GM13977 (cell line): ENCODE results near the gene ANO2.

ENCODE experiments used
- DNase-seq: peaks from one replicate; pipeline ENCODE4 v3.0.0; 2012; ENCODE audit warnings: low spot score
- CTCF ChIP-seq: IDR thresholded peaks from 2 replicates; pipeline ENCODE4 v1.5.1; 2012; ENCODE audit warnings: mild to moderate bottlenecking, control low read depth; ENCODE audit not compliant: insufficient read depth; ENCODE audit errors: extremely low read depth, missing control alignments
- in situ Hi-C: fragments of 300-500 bp; cut with MboI; formaldehyde crosslinking; loops from one replicate; pipeline ENCODE4 v1.12.0; 2022; ENCODE audit warnings: low sequenced_read_pairs, low pct_unique_long_range_greater_than_20kb, mixed read lengths, inconsistent platforms; ENCODE audit not compliant: unreplicated experiment

ANO2 gene

GRCh38 chr12:5632453-5632852 is 312.6 kb downstream of the ANO2 start:
- no peak for TF ChIP-seq CTCF
- DNase-seq: no peak
- in situ Hi-C loops: no loop called here

GRCh38 chr12:5631497-5631896 is 313.6 kb downstream of the ANO2 start:
- no peak for DNase-seq
- TF ChIP-seq CTCF: no peak
- in situ Hi-C loops: no loop called here

- in situ Hi-C loops: no loop called here
- no peak for TF ChIP-seq CTCF
- DNase-seq: no peak
Observed at GRCh38 chr12:5630726-5631125, 314.3 kb downstream of the ANO2 start.

DNA sequence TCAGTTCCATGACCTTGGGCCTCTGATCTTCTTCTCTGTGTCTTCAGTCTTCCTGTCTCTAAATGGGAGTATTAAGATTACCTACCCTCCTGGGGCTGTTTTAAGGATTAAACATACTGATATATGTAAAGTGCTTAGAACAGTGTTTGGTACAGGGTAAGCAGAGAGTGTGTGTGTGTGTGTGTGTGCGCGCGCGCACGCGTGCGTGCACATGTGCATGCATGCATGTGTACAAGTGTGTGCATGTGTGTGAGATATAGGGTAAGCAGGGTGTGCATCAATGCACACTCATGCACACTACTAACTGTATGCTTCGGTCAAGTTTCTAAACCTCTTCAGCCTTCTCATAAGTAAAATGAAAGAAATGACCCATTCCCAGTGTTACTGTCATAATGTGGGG is 316.6 kb downstream of the ANO2 start:
- in situ Hi-C loops: no loop called here
- DNase-seq: no peak

GRCh38 chr12:5627053-5627630 is 317.9 kb downstream of the ANO2 start:
- no peak for DNase-seq
- in situ Hi-C loops: no loop called here
- TF ChIP-seq CTCF: no peak

More for the DNA sequence above, 316.6 kb downstream of the ANO2 start:
- TF ChIP-seq CTCF: no peak

DNA sequence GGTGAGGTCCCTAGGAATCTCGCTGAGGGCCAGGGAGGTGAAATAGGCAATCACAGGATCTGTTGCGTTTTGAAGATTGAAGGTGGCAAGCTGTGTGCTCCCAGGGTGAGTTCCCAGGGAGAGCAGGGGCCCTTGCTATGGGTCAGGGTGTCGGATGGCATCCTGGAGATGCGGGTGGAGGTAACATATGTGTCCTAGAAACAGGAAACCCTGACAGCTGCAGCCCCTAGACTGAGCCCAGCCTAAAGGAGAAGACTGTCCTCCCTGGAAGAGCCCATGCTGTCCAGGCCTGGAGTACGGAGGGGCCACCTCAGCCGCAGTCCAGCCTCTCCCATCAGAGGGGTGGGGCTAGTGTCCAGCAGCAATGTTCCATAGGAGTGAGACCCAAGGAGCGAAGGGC is 318.9 kb downstream of the ANO2 start:
- no peak for DNase-seq
- no peak for TF ChIP-seq CTCF
- in situ Hi-C loops: no loop called here
